AG04450 (cell line): ENCODE measurements around the gene WDFY3. TPM values are rescaled to one million over a fixed set of nuclear protein-coding genes. Genes with fewer than 3 reads are reported as not detected.

Experiments used
- CTCF ChIA-PET: fragments of 300-600, 350-600 bp; formaldehyde crosslinking; extraction: SDS; loops from one replicate; lab custom pipeline; 2022; ENCODE audit warnings: antibody characterized with exemption, inconsistent platforms; lab: Charles Lee
- POLR2A ChIA-PET: fragments of 350-600 bp; formaldehyde crosslinking; extraction: SDS; loops from one replicate; lab custom pipeline; 2021; ENCODE audit warnings: antibody characterized with exemption, inconsistent platforms; lab: Yijun Ruan, JAX
- DNase-seq: peaks from one replicate; pipeline ENCODE4 v3.0.0-alpha.2; 2011; ENCODE audit warnings: low read depth, low spot score
- H3K27ac ChIP-seq: one replicate; pipeline ENCODE4 v1.5.1; 2012; ENCODE audit warnings: low read depth, low read length, control low read depth
- H3K27me3 ChIP-seq: one replicate; pipeline ENCODE4 v1.6.0; 2012; ENCODE audit warnings: low read length; ENCODE audit not compliant: control insufficient read depth, insufficient read depth
- H3K4me3 ChIP-seq: 2 replicates; pipeline ENCODE4 v1.5.1; 2011; ENCODE audit warnings: mild to moderate bottlenecking, low read depth, low read length, control low read depth
- H3K9me3 ChIP-seq: 2 replicates; pipeline ENCODE4 v1.5.1; 2012; ENCODE audit warnings: low read length; ENCODE audit not compliant: control insufficient read depth, insufficient read depth
- CTCF ChIP-seq: IDR thresholded peaks from 2 replicates; pipeline ENCODE4 v1.5.1; 2011; ENCODE audit warnings: low read depth, low read length, control low read depth, inconsistent platforms
- polyA plus RNA-seq: library from polyadenylated mRNA; depleted of rRNA; stranded (reverse); fragments of >200 nt; gene quantifications from 2 replicates; pipeline ENCODE4 v1.2.3, GENCODE V29; 2011

Gene WDFY3
- polyA plus RNA-seq, 1 experiment, result 31.5 TPM

- Histone ChIP-seq H3K9me3 (no peaks in the 10 kb centered on the region), H3K4me3 (no peak overlapping the region), H3K27me3 (no peaks in the 10 kb centered on the region), H3K27ac (no peak overlapping the region)
- ChIA-PET CTCF (no interaction called here), POLR2A (no interaction called here)
- DNase-seq, result no peak
- no peak for TF ChIP-seq CTCF
Measured at GRCh38 chr4:84968925-84969324, 2.4 kb upstream of the WDFY3 start.

GRCh38 chr4:84967243-84967690 is 777 bp upstream of the WDFY3 start:
- ChIA-PET CTCF (interaction anchor here (0.6 to 1.9 kb wide), 3 partner anchors 217 to 389 kb away, joined by 4 to 16 read pairs (median 5); no protein-coding TSS in a partner anchor), POLR2A (interaction anchor here (0.7 to 1.5 kb wide), 4 partner anchors 18 to 276 kb away, joined by 3 to 7 read pairs (median 3); no protein-coding TSS in a partner anchor)
- no peak for TF ChIP-seq CTCF
- no peaks in the 10 kb centered on the region for H3K27me3 ChIP-seq
- DNase-seq, result no peak
- H3K9me3 ChIP-seq, result no peaks in the 10 kb centered on the region
- peak overlapping the region; percentile 78 for H3K4me3 ChIP-seq
- peak overlapping the region; percentile 81 for H3K27ac ChIP-seq

- no peak for TF ChIP-seq CTCF
- Histone ChIP-seq H3K27me3 (no peaks in the 10 kb centered on the region), H3K4me3 (peak overlapping the region; percentile 78), H3K27ac (no peak overlapping the region), H3K9me3 (no peaks in the 10 kb centered on the region)
- DNase-seq, result no peak
- ChIA-PET CTCF (interaction anchor here (0.9 to 1.9 kb wide), 3 partner anchors 9 to 216 kb away, joined by 3 to 16 read pairs (median 3); no protein-coding TSS in a partner anchor), POLR2A (interaction anchor here (0.6 to 1.5 kb wide), 6 partner anchors 14 to 384 kb away, joined by 3 to 7 read pairs (median 3); no protein-coding TSS in a partner anchor)
Measured at GRCh38 chr4:84965553-84966381, 723 bp downstream of the WDFY3 start.

GRCh38 chr4:84964995-84965552 is 1.4 kb downstream of the WDFY3 start:
- Histone ChIP-seq H3K27me3 (no peaks in the 10 kb centered on the region), H3K4me3 (peak overlapping the region; percentile 78), H3K27ac (no peak overlapping the region), H3K9me3 (no peaks in the 10 kb centered on the region)
- no peak for TF ChIP-seq CTCF
- CTCF ChIA-PET, result no interaction called here
- POLR2A ChIA-PET, result no interaction called here
- DNase-seq, result no peak
